Measurements from ENCODE around the gene FOXP1. TPM values are rescaled to one million over a fixed set of nuclear protein-coding genes. Genes with fewer than 3 reads are reported as not detected.

The FOXP1 gene
- total RNA-seq, 1 experiment from 2014 or later: 75.3 TPM

- Histone ChIP-seq H2AFZ (ENCODE audit: low read length) (no peak overlapping the region), H2BK5ac (ENCODE audit: insufficient read length, low read length) (no peak overlapping the region), H3K4ac (ENCODE audit: low read depth, low read length) (no peak overlapping the region), H4K91ac (ENCODE audit: insufficient read length, low read depth, low read length) (no peak overlapping the region), H3K4me2 (ENCODE audit: insufficient read depth, insufficient read length, low read length) (no peak overlapping the region), H3K4me1 (ENCODE audit: insufficient read depth, low read length) (no peaks in the 10 kb centered on the region), H2BK20ac (ENCODE audit: low read depth, low read length, poor library complexity, severe bottlenecking) (no peak overlapping the region), H4K5ac (ENCODE audit: insufficient read length, low read depth, low read length) (no peak overlapping the region), H3K23ac (ENCODE audit: insufficient read length, low read depth, low read length) (no peak overlapping the region), H3K23me2 (ENCODE audit: insufficient read length, low read depth, low read length, poor library complexity, severe bottlenecking) (no peaks in the 10 kb centered on the region), H3K14ac (ENCODE audit: insufficient read depth, low read length) (no peak overlapping the region), H2BK12ac (ENCODE audit: insufficient read length, low read depth, low read length) (no peak overlapping the region), H3K18ac (ENCODE audit: insufficient read length, low read depth, low read length) (no peak overlapping the region), H3K27ac (ENCODE audit: insufficient read length, low read depth, low read length) (no peak overlapping the region), H3T11ph (ENCODE audit: low read length) (no peak overlapping the region), H2BK15ac (ENCODE audit: low read depth, low read length) (no peak overlapping the region), H3K79me2 (ENCODE audit: insufficient read depth, low read length) (no peaks in the 10 kb centered on the region), H3K27me3 (ENCODE audit: insufficient read depth, low read length) (no peaks in the 10 kb centered on the region), H2BK120ac (ENCODE audit: low read depth, low read length, poor library complexity, severe bottlenecking) (no peak overlapping the region), H3K9me3 (ENCODE audit: control insufficient read depth, low read depth, low read length) (no peaks in the 10 kb centered on the region), H3K56ac (ENCODE audit: insufficient read length, low read depth, low read length) (no peak overlapping the region), H3K9ac (ENCODE audit: extremely low read depth, insufficient read length, low read length) (no peak overlapping the region), H4K8ac (replicated peaks; ENCODE audit: insufficient read length, low read depth, low read length) (no peak overlapping the region), H2AK5ac (ENCODE audit: insufficient read length, low read length) (no peak overlapping the region), H4K20me1 (ENCODE audit: control insufficient read depth, insufficient read depth, insufficient read length) (no peaks in the 10 kb centered on the region), H3K79me1 (ENCODE audit: insufficient read depth, low read depth, low read length, poor library complexity, severe bottlenecking) (no peaks in the 10 kb centered on the region)
- no peaks in the 10 kb centered on the region for H3K27me3 Mint-ChIP-seq (ENCODE audit: low read depth)
- no peaks in the 10 kb centered on the region for H3K9me3 Mint-ChIP-seq
- DNase-seq: no peak
- TF ChIP-seq CTCF (conservative IDR thresholded peaks at IDR 0.05): no peak
- no peak overlapping the region for H3K4me3 Mint-ChIP-seq
- no CpG with 5 or more reads among the region's 1 CpG for whole genome bisulfite sequencing (ENCODE audit: extremely low coverage, insufficient read length, low lambda C conversion rate)
- peaks cover 0 to 4% (median 0%) of the 10 kb centered on the region in 3 experiments; a peak in 1 of 7 replicates for H3K36me3 Mint-ChIP-seq (ENCODE audit: insufficient read depth in 1 of 3, low read depth in 3 of 3)
- no peak overlapping the region for H3K27ac Mint-ChIP-seq
- peaks cover 0 to 3% of the 10 kb centered on the region in 2 experiments; a peak in 1 of 4 replicates for H3K4me1 Mint-ChIP-seq
These were observed 28.9 kb downstream of the FOXP1 start for GRCh38 chr3:71554649-71555048.

Data from H9 (cell line).